ENCODE results near the gene PRSS38. TPM values are rescaled to one million over a fixed set of nuclear protein-coding genes. Genes with fewer than 3 reads are reported as not detected.

Gene PRSS38
- total RNA-seq, 2 experiments from 2014 or later, result not detected

DNA sequence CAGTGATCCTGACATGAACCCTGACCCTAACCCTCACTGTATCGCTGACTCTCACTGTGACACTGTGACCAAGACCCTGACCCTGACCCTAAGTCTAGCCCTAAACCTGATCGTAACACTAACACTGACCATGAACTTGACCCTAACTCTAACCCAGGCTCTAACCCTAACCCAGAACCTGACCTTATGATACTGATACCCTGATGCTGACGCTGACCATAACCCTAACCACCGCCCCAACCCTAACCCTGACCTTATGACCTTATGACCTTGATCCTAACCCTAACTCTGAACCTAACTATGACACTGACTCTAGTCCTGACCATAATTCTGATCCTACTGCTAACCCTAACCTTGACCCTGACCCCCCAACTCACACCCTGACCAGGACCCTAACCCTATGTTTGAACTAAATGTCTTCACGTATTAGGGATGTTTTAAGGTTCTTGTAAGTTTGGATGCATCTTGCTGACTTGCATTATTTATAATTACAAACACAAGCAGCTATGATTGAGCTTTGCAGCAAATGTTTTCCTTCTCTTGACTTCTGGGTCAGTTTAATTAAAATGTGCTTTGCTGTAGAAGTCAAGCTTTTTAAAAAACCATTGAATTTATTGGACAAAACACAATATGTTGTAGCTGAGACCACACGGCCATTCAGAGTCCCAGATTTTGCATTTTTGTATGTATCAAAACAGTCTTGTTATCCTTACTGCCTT is 23.9 kb upstream of the PRSS38 start:
- no peak overlapping the region for H3K27ac Mint-ChIP-seq
- H3K4me3 Mint-ChIP-seq, result no peak overlapping the region
- ChIA-PET POLR2A (no interaction called here), CTCF (no interaction called here)
- H3K4me1 Mint-ChIP-seq, result peaks cover 10% of the 10 kb centered on the region
- no peaks in the 10 kb centered on the region for H3K9me3 Mint-ChIP-seq
- no peak for DNase-seq
- H3K36me3 Mint-ChIP-seq (ENCODE audit: low read depth), result no peaks in the 10 kb centered on the region
- no peaks in the 10 kb centered on the region for H3K27me3 Mint-ChIP-seq

DNA sequence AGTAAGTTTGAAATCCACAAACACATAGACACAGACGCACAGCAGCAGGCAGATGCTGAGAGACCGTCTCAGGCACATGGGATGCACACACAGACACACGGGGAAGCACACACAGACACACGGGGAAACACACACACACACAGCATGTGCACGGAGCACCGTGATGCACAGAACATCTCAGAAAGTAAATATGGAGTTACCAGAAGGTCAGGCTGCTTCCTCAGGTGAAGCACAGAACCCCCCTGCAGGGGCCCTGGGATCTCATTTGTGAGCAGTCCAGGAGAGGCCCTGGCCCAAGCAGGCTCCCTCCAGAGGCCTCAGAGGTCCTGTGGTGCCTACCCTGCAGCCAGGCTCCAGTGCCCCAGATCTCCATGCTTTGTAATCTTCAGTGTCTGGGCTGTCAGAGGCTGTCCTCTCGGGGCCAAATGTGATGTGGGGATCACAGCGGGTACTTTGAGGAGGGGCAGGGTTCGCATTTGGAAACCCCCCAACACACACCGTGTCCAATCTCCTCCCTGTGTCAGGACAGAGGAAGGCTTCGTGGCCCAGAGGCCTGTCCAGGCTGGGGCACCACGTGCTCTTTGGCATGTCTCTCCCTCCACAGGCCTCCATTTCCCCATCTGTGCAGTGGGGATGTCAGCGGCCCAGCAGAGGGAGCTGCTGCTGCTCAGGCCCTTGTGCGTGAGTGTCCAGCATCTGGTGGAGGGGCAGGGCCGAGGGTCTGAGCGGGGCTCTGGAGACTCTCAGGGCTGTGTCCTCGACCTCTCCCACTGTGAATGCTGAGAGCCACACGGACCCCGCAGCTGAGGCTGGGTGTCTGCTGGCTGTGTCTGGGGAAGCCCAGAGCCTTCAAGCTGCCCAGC is 23.0 kb upstream of the PRSS38 start:
- Mint-ChIP-seq H3K27me3 (no peaks in the 10 kb centered on the region), H3K9me3 (no peaks in the 10 kb centered on the region), H3K36me3 (ENCODE audit: low read depth) (no peaks in the 10 kb centered on the region), H3K4me1 (peaks cover 4% of the 10 kb centered on the region), H3K27ac (no peak overlapping the region), H3K4me3 (no peak overlapping the region)
- ChIA-PET CTCF (interaction anchor here (0.6 kb wide), 1 partner anchor 614 kb away, joined by 3 read pairs; no protein-coding TSS in a partner anchor), POLR2A (no interaction called here)
- DNase-seq, result no peak

DNA sequence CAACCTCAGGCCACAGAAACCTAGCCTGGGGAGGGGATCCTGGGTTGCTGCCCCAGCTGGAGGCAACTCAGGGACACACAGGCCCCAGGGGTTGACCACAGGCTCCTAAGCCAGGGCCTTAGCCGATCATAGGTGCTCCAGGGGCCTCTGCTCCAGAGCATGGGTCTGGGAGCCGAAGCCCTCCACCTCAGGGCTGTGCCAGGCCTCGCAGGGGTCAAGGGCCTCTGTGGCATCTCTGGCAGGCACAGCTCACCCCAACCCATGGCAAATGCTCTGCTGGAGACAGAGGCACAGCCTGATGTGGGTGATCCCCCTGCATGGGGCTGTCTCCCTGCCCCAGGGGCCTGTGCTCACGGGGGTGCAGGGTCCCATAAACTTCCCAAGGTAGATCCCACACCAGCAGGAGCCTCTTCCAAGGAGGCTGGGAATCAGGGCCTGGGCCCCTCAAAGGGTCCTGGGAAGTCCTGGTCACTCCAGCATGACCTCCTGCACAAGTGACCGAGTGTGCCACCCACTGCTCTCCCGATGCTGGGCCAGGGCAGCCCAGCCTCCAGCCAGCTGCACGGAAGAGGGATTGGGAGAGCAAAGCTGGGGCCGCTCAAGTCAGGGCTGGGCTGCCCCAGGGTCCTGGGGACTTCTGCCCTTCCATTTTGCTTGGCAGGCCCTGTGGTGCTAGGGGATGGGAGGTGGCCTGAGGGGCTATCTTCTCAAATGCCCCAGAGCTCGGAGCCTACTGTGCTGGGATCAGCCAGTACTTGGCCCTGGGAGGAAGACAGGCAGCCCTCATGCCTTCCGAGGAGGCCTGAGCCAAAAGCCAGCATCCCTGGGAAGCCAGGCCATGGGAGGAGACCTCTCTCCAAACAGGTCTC is 22.2 kb upstream of the PRSS38 start:
- POLR2A ChIA-PET, result no interaction called here
- Mint-ChIP-seq H3K27ac (no peak overlapping the region), H3K4me1 (peaks cover 2% of the 10 kb centered on the region), H3K4me3 (no peak overlapping the region), H3K9me3 (no peaks in the 10 kb centered on the region), H3K36me3 (ENCODE audit: low read depth) (no peaks in the 10 kb centered on the region), H3K27me3 (peaks cover under 1% of the 10 kb centered on the region)
- DNase-seq, result no peak
- CTCF ChIA-PET, result interaction anchor here (0.6 kb wide), 1 partner anchor 613 kb away, joined by 3 read pairs; no protein-coding TSS in a partner anchor

DNA sequence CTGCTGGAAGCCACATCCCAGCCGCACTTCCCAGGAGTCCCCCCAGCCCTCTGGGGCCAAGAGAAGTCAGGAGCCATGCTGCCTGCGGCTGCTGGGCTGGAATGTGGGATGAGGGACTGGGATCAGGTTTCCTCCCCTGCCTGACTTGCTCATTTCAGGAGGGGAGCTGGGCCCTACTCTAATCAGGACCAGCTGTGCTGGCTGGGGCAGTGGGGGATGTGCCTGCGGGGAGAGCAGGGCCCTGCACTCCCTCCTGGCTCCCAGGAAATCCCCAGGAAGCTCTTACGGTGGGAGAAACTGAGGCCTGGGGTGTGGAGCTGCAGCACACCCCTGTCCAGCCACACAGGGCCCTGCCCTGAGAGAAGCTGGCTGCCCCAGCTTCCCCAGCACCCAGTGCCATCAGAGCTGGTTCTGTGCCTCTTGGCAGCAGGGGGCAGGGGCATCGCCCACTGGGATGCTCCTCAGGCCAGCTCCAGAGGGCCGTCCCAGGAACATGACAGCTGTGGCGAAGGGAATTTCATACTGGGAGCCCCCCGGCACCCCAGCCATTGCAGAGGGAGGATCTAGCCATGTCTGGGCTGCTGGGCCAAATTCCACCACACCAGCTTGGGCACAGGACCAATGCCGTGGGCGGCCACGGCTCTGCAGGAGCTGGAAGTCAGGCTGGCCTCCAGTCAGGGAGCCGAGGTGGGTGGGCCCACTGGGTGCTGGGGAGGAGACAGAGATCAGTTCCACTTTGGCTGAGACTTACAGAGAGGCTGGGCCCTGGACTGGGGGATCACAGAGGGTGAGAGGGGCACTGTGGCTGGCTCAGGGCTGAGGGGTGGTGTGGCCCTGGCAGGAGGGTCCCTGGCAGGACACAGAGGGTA is 21.3 kb upstream of the PRSS38 start:
- H3K4me1 Mint-ChIP-seq, result peaks cover 2% of the 10 kb centered on the region
- H3K4me3 Mint-ChIP-seq, result no peak overlapping the region
- CTCF ChIA-PET, result interaction anchor here (0.5 kb wide), 1 partner anchor 10 kb away, joined by 4 read pairs; no protein-coding TSS in a partner anchor
- H3K27ac Mint-ChIP-seq, result no peak overlapping the region
- peaks cover 6% of the 10 kb centered on the region for H3K27me3 Mint-ChIP-seq
- POLR2A ChIA-PET, result no interaction called here
- no peaks in the 10 kb centered on the region for H3K9me3 Mint-ChIP-seq
- H3K36me3 Mint-ChIP-seq (ENCODE audit: low read depth), result no peaks in the 10 kb centered on the region
- no peak for DNase-seq

DNA sequence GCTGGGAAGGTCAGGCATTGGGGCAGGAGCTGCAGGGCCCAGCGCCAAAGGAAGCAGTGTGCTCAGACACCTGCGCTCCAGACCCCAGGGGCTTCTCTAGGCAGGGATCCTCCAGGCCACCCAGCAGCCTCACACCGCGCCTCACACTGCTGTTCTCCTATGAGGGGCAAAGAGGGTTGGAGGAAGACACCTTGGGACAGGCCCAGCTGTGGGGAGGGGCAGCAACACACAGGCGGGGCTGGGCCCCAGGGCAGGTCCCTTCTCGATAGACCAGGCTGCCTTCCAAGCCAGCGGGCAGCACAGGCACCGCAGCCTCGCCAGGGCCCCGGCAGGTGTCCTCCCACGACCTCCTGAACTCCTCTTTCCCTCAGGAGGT is 20.7 kb upstream of the PRSS38 start:
- Mint-ChIP-seq H3K36me3 (ENCODE audit: low read depth) (no peaks in the 10 kb centered on the region), H3K9me3 (no peaks in the 10 kb centered on the region), H3K27me3 (peaks cover 8% of the 10 kb centered on the region), H3K4me1 (no peaks in the 10 kb centered on the region), H3K4me3 (no peak overlapping the region), H3K27ac (no peak overlapping the region)
- CTCF ChIA-PET, result no interaction called here
- no peak for DNase-seq
- POLR2A ChIA-PET, result no interaction called here

DNA sequence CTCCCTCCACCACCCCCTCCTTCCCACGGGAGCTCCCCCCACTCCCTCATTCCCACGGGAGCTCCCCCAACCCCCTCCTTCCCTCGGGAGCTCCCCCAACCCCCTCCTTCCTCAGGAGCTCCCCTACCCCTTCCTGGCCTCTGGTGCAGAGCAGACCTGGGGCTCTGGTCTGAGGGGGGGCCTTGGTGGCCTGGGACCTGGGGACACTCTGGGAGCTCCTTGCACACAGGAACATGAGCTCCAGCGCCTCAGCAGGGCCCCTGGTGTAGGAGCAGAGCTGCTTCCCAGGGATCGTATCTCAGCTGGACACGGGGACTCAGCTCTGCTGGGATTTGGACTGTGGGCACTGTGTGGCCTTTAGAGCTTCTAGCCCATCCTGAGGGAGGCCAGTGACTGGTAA is 19.7 kb upstream of the PRSS38 start:
- DNase-seq, result no peak
- Mint-ChIP-seq H3K27ac (no peak overlapping the region), H3K36me3 (ENCODE audit: low read depth) (no peaks in the 10 kb centered on the region), H3K9me3 (no peaks in the 10 kb centered on the region), H3K4me3 (no peak overlapping the region), H3K27me3 (peaks cover 11% of the 10 kb centered on the region), H3K4me1 (no peaks in the 10 kb centered on the region)
- ChIA-PET POLR2A (no interaction called here), CTCF (no interaction called here)

DNA sequence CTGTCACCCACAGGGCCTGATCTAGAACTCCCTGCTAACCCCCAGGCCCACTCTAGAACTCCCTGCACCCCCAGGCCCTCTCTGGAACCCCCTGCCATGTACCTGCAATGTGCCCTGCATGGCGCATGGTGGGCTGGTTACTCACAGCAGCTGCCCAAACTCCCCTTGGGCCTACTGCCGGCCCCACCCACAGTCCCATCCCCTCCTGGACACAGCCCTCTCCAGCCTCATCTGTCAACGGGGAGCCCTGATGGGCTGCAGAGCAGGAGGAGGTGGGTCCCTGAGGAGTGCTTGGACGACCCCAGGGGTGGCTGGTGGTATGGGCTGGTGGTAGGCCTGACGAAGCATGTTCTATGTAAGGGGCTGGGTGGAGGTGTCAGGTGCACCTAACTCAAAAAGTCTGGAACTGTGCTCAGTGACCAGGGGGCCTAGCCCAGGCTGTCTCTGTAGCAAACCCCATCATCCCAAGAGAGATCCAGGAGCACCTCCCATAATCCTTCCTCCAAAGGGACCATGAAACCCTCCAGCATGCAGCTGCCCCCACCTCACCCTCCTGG is 19.0 kb upstream of the PRSS38 start:
- POLR2A ChIA-PET, result no interaction called here
- CTCF ChIA-PET, result no interaction called here

DNA sequence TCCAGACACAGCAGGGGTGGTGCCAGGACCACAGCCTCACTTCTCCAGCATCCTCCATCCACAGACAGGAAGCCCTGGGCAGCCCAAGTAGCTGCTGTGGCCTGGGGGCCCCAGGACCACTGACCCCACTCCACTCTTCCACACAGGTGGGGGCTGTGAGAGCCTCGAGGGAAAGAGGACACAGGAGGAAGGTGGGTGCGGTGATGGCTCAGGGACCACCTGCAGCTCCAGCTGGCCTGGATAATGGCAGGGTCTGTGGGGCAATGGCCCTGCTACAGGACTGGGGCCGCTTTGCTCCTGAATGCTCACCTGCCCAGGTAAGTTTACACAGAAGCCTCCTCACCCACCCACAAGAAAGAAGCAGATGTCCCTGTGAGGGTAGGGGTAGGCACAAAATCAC is 18.3 kb upstream of the PRSS38 start:
- H3K27me3 Mint-ChIP-seq, result peaks cover 13% of the 10 kb centered on the region
- CTCF ChIA-PET, result no interaction called here
- no peaks in the 10 kb centered on the region for H3K9me3 Mint-ChIP-seq

More for the DNA sequence above, 19.0 kb upstream of the PRSS38 start:
- H3K36me3 Mint-ChIP-seq (ENCODE audit: low read depth), result no peaks in the 10 kb centered on the region
- peaks cover 11% of the 10 kb centered on the region for H3K27me3 Mint-ChIP-seq
- H3K9me3 Mint-ChIP-seq, result no peaks in the 10 kb centered on the region
- no peak overlapping the region for H3K4me3 Mint-ChIP-seq
- no peak for DNase-seq
- no peaks in the 10 kb centered on the region for H3K4me1 Mint-ChIP-seq
- H3K27ac Mint-ChIP-seq, result no peak overlapping the region

DNA sequence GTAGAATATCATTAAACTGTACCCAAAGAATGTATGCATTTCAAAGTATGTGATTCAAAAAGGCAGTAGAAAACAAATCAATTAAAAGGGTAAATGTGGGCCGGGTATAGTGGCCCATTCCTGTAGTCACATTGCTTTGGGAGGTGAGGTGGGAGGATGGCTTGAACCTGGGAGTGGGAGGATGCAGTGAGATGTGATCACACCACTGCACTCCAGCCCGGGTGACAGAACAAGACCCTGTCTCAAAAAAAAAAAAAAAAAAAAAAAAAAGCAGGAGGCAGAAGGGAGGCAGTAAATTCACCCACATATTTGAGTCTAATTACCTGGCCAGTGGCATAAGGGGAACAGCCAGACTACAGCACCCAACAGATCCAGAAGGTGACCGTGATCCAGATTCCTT is 17.9 kb upstream of the PRSS38 start:
- Mint-ChIP-seq H3K4me3 (no peak overlapping the region), H3K27ac (no peak overlapping the region), H3K36me3 (ENCODE audit: low read depth) (no peaks in the 10 kb centered on the region), H3K9me3 (no peaks in the 10 kb centered on the region), H3K4me1 (no peaks in the 10 kb centered on the region), H3K27me3 (peaks cover 13% of the 10 kb centered on the region)
- CTCF ChIA-PET, result no interaction called here
- no peak for DNase-seq
- POLR2A ChIA-PET, result no interaction called here

More for the DNA sequence above, 18.3 kb upstream of the PRSS38 start:
- H3K4me3 Mint-ChIP-seq, result no peak overlapping the region
- DNase-seq, result no peak
- POLR2A ChIA-PET, result no interaction called here
- H3K36me3 Mint-ChIP-seq (ENCODE audit: low read depth), result no peaks in the 10 kb centered on the region
- no peaks in the 10 kb centered on the region for H3K4me1 Mint-ChIP-seq
- no peak overlapping the region for H3K27ac Mint-ChIP-seq

DNA sequence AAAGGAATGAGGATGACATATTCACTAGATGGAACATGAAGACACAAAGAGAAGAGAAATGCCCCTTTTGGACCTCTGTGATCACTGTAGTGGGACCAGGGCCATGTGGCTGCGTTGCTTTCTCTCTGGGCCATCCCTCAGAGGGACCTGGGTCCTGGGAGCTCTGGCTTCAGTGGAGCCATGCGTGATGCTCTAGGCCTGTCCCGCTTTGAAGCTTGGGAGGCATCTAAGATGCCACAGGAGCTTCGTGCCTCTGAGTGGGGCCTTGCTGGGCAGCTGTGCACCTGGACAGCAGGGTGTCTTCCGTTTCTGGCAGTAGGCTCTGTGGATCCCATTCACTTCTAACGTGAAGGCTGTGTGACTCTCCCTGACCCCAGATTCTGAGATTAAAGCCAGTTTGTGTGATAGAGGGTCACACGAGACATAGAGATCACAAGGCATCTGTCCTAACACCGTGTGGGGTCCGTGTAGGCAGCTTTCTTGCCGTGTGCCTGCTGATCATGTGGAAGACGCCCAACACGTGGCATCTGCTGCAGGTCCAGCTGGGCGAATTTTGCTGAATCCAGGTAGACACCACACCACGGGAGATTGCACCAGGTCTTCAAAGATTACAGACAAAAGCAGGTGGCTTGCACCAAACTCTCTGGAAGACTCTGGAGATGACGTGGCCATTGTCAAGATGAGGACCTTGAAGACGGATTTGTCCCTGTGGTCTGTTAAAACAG is 17.2 kb upstream of the PRSS38 start:
- CTCF ChIA-PET, result no interaction called here
- peaks cover 16% of the 10 kb centered on the region for H3K27me3 Mint-ChIP-seq
- POLR2A ChIA-PET, result no interaction called here

DNA sequence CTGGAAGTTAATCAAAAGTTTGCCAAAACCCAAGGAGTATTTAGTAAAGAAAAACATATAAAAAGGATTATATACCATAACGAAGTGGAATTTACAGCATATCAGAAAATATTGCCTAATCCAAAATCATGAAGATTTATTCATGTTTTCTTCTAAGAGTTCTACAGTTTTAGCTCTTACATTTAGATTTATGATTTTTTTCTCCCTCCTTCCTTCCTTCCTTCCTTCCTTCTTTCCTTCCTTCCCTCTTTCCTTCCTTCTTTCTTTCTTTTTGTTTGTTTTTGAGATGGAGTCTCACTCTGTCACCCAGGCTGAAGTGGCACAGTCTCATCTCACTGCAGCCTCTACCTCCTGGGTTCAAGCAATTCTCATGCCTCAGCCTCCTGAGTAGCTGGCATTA is 15.7 kb upstream of the PRSS38 start:
- no peak for DNase-seq
- Mint-ChIP-seq H3K27ac (no peak overlapping the region), H3K9me3 (peaks cover 2% of the 10 kb centered on the region), H3K4me3 (no peak overlapping the region), H3K36me3 (ENCODE audit: low read depth) (no peaks in the 10 kb centered on the region), H3K4me1 (no peaks in the 10 kb centered on the region), H3K27me3 (peaks cover 28% of the 10 kb centered on the region)
- ChIA-PET CTCF (no interaction called here), POLR2A (no interaction called here)

More for the DNA sequence above, 17.2 kb upstream of the PRSS38 start:
- Mint-ChIP-seq H3K4me1 (no peaks in the 10 kb centered on the region), H3K27ac (no peak overlapping the region), H3K9me3 (no peaks in the 10 kb centered on the region), H3K4me3 (no peak overlapping the region), H3K36me3 (ENCODE audit: low read depth) (no peaks in the 10 kb centered on the region)
- DNase-seq, result no peak

DNA sequence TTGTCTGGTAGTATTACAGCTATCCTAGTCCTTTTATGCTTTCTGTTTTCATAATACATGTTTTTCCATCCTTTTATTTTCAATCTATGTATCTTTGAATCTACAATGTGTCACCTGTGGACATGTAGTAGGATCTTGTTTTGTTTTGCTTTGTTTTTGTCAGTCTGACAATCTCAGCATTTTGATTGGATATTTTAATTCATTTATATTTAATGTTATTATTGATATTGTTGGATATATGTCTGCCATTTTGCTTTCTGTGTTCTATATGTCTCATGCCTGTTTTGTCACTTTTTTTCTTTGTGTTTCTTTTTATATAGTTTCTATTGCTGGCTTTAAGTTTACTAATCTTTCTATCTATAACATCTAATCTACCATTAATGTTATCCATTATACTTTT is 11.5 kb upstream of the PRSS38 start:
- Mint-ChIP-seq H3K27ac (no peak overlapping the region), H3K27me3 (peaks cover 30% of the 10 kb centered on the region), H3K4me3 (no peak overlapping the region), H3K4me1 (peaks cover 7% of the 10 kb centered on the region), H3K9me3 (peaks cover 7% of the 10 kb centered on the region), H3K36me3 (ENCODE audit: low read depth) (no peaks in the 10 kb centered on the region)
- ChIA-PET POLR2A (no interaction called here), CTCF (no interaction called here)
- DNase-seq, result no peak
